Aortic smooth muscle cell (primary cell): ENCODE data around the gene MKRN1. TPM values are rescaled to one million over a fixed set of nuclear protein-coding genes. Genes with fewer than 3 reads are reported as not detected.

ENCODE experiments used
- total RNA-seq: library from RNA; depleted of rRNA; stranded (reverse); fragments of >200 nt; gene quantifications from 2 replicates; pipeline ENCODE4 v1.2.3, GENCODE V29; 2014

MKRN1 gene
- total RNA-seq, result 66.6 and 71.4 TPM in 2 replicates

GRCh38 chr7:140479062-140479738 lies at the start of gene MKRN1:
Gene MKRN1 (minus strand): TSS chr7:140479505. CDS start chr7:140479344, 161 bp downstream.

GRCh38 chr7:140403878-140404564 lies 75.3 kb downstream of the MKRN1 start, which contains the start of gene RAB19:
Gene RAB19 (plus strand): TSS chr7:140404058. CDS start chr7:140407647, 3,589 bp downstream.

Other genes with a start within 250 kb of the MKRN1 start
- gene SLC37A3, start 81.0 kb downstream of the MKRN1 start, total RNA-seq, result 82.3 and 107 TPM in 2 replicates
- not detected in 2 replicates for gene RAB19, start 75.4 kb downstream of the MKRN1 start, total RNA-seq
- gene DENND2A, start 161.3 kb upstream of the MKRN1 start, total RNA-seq, result 13.1 and 22.2 TPM in 2 replicates
- gene ADCK2, start 193.4 kb upstream of the MKRN1 start, total RNA-seq, result 24.7 and 25.4 TPM in 2 replicates
- 118 and 155 TPM in 2 replicates for gene NDUFB2, start 217.2 kb upstream of the MKRN1 start, total RNA-seq